ENCODE measurements around the gene CYS1.

DNA sequence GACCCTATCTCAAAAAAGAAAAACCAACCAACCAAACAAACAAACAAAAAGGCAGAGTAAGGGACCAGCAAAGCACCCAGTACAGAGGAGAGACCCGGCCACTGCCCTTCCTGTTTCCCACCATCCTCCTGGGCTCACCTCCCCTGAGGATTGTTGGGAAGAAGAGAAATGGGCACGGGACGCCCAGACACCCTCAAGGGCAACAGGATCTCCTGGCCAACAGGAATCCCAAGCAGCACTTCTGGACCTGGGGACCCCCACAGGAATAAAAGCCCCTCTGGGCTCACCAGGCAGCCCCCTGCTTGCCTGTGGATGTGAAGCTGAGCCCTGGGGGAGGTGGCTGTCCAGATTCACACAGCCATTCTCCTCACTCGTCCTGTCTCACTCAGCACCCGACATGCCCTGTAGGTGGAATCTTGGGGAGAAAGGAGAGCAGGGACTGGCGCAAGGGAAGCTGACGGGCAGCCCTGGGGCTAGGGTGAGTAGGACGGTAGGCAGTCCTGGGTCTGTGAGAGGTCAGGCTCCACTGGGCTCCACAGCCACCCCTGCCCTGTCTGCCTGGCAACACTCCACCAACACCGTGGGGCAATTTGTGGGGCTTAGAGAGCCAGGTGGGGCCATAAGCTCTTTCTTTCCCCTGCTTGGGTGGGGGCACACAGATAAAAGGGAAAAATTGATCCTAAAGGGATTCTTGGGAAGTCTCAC lies 18.8 kb downstream of the CYS1 start:
- TF ChIP-seq EZH2 (IDR thresholded peaks at IDR 0.05; ENCODE audit: low read length): no peak
- TF ChIP-seq, protein P1, sequence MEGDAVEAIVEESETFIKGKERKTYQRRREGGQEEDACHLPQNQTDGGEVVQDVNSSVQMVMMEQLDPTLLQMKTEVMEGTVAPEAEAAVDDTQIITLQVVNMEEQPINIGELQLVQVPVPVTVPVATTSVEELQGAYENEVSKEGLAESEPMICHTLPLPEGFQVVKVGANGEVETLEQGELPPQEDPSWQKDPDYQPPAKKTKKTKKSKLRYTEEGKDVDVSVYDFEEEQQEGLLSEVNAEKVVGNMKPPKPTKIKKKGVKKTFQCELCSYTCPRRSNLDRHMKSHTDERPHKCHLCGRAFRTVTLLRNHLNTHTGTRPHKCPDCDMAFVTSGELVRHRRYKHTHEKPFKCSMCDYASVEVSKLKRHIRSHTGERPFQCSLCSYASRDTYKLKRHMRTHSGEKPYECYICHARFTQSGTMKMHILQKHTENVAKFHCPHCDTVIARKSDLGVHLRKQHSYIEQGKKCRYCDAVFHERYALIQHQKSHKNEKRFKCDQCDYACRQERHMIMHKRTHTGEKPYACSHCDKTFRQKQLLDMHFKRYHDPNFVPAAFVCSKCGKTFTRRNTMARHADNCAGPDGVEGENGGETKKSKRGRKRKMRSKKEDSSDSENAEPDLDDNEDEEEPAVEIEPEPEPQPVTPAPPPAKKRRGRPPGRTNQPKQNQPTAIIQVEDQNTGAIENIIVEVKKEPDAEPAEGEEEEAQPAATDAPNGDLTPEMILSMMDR (optimal IDR thresholded peaks at IDR 0.05 in 1 of 3, IDR thresholded peaks at IDR 0.05 in 1 of 3, conservative IDR thresholded peaks at IDR 0.05 in 1 of 3; ENCODE audit: extremely low read depth in 1 of 3, insufficient read depth in 2 of 3, low read length in 3 of 3): no peak
